GM13976 (cell line): ENCODE data around the gene ADSS1.

ENCODE experiments used
- DNase-seq: peaks from one replicate; pipeline ENCODE4 v3.0.0; 2012; ENCODE audit warnings: low spot score
- in situ Hi-C: fragments of 300-500 bp; cut with MboI; formaldehyde crosslinking; loops from one replicate; pipeline ENCODE4 v1.12.0; 2022; ENCODE audit warnings: low sequenced_read_pairs, mixed read lengths, inconsistent platforms; ENCODE audit not compliant: unreplicated experiment
- TF ChIP-seq, protein P1 (sequence below): IDR thresholded peaks from 2 replicates; pipeline ENCODE4 v1.5.1; 2012; ENCODE audit warnings: borderline replicate concordance, mild to moderate bottlenecking; ENCODE audit not compliant: insufficient read depth; ENCODE audit errors: extremely low read depth, missing control alignments, control extremely low read depth

Gene ADSS1

GRCh38 chr14:104776481-104776880, 52.5 kb downstream of the ADSS1 start:
- TF ChIP-seq, protein P1, sequence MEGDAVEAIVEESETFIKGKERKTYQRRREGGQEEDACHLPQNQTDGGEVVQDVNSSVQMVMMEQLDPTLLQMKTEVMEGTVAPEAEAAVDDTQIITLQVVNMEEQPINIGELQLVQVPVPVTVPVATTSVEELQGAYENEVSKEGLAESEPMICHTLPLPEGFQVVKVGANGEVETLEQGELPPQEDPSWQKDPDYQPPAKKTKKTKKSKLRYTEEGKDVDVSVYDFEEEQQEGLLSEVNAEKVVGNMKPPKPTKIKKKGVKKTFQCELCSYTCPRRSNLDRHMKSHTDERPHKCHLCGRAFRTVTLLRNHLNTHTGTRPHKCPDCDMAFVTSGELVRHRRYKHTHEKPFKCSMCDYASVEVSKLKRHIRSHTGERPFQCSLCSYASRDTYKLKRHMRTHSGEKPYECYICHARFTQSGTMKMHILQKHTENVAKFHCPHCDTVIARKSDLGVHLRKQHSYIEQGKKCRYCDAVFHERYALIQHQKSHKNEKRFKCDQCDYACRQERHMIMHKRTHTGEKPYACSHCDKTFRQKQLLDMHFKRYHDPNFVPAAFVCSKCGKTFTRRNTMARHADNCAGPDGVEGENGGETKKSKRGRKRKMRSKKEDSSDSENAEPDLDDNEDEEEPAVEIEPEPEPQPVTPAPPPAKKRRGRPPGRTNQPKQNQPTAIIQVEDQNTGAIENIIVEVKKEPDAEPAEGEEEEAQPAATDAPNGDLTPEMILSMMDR: no peak
- no peak for DNase-seq
- in situ Hi-C loops: no loop called here

DNA sequence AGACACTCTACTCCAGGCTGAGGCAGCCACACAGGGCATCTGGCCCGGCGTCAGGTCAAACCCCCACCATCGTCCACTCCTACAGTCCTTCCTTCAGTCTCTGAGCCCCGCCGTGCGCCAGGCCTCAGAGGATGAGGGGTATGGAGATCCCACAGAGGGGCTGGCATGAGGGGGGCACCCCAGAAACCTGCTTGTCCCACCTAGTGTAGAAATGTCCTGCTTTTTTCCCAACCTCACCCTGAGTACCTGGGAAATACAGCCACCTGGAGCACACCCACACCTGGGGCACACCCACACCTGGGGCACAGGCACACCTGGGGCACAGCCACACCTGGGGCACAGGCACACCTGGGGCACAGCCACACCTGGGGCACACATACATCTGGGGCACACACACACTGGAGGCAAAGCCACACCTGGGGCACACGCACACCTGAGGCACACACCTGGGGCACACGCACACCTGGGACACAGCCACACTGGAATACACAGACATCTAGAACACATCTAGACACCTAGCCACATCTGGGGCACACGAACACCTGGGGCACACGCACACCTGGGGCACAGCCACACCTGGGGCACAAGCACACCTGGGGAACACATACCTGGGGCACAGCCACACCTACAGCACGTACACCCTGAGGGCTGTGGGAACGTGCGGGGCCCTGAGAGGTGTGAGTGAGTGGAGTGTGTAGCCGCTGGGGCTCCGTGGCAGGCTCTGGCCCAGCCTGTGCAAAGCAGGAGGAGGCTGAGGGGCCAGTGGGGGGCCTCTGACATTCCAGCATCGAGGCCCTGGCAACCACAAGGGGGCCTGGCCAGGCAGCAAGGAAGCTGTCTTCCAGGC, 53.2 kb downstream of the ADSS1 start:
- TF ChIP-seq, protein P1: no peak
- DNase-seq: no peak
- in situ Hi-C loops: no loop called here

DNA sequence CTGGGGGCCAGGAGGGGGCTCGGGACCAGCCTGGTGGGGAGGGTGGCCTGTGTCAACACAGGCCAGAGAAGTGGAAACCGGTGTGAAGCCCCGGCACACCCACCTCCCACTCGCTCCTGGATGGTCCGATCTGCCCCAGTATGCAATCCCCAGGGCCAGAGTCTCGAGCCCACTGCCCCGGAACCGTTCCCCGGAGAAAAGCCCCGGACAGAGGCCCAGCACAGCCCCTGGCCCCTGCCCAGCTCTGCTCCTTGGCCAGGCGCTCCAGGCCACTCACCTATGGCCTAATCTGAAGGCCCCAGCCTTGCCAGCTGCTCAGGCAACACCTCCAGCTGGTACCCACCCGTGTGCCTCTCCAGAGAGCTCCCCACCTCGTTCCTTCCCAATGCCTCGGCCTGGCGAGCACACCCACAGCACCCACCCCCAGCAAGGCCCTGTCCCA, 53.8 kb downstream of the ADSS1 start:
- no peak for DNase-seq
- TF ChIP-seq, protein P1: no peak
- in situ Hi-C loops: no loop called here

DNA sequence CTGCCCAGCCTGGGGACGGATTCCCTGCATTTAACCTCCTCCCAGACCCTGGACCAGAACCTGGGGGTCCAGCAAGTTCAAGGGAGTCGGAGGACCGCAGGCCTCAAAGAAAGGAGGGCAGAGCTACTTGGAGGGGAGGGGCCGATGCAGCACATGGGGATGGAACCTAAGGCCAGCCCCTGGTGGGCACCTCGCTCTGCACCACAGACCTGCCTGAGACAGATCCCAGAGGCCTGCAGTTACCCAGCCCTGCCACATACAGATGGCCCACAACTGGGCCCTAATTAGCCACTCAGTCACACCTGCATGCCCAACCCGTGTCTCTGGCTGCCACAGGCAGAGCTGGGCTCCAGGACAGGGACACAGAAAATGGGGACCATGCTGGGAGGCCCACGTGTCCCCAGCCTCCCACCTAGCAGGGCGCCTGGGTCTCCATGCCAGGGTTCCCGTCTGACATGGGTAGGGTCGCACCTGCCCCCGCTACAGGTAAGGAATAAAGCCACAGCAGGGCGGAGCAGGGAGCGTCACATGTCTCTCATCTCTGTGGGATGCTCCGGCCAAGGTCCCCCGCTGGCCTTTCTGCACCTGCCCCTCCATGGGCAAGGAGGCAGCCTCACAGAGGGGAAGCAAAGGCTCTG, 54.8 kb downstream of the ADSS1 start:
- TF ChIP-seq, protein P1: no peak
- in situ Hi-C loops: no loop called here
- DNase-seq: no peak

GRCh38 chr14:104779776-104780512, 55.9 kb downstream of the ADSS1 start:
- no peak for DNase-seq
- in situ Hi-C loops: no loop called here
- TF ChIP-seq, protein P1: no peak

GRCh38 chr14:104780513-104781030, 56.5 kb downstream of the ADSS1 start:
- in situ Hi-C loops: no loop called here
- no peak for DNase-seq

More at GRCh38 chr14:104780513-104781030, 56.5 kb downstream of the ADSS1 start:
- TF ChIP-seq, protein P1: no peak
